HG03520 (cell line): ENCODE data around the gene NADSYN1.
"Not testable (repeated sequence)": the region's sequence is repeated elsewhere in the genome, so short reads cannot be mapped to it uniquely, and the experiment has no call there.

Experiments used
- ATAC-seq: cut with Tn5 transposase; IDR thresholded peaks from one replicate; pipeline ENCODE4 v1.9.1; 2021; ENCODE audit warnings: mild to moderate bottlenecking, moderate library complexity; ENCODE audit not compliant: unreplicated experiment

NADSYN1 gene

GRCh38 chr11:71518506-71519471 is 65.8 kb downstream of the NADSYN1 start:
- no peak for ATAC-seq

DNA sequence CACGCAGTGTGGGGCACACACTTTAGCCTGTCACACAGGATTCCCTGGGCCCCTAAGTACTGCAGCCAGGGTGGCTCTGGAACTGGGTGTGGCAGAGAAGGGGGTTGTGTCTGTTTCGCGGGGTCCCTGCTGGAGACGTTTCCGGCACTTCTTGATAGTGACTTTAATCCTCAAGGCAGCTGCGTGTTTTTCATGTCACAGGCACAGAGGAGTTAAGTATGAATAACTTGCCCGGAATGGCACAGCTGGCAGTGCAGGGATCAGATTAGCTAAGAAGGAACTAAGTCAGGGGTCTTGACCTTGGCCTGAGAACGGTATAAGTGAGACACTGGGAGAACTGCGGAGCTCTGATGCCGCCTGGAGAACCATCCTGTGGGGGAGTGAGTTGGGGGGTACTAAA is 66.5 kb downstream of the NADSYN1 start:
- no peak for ATAC-seq

DNA sequence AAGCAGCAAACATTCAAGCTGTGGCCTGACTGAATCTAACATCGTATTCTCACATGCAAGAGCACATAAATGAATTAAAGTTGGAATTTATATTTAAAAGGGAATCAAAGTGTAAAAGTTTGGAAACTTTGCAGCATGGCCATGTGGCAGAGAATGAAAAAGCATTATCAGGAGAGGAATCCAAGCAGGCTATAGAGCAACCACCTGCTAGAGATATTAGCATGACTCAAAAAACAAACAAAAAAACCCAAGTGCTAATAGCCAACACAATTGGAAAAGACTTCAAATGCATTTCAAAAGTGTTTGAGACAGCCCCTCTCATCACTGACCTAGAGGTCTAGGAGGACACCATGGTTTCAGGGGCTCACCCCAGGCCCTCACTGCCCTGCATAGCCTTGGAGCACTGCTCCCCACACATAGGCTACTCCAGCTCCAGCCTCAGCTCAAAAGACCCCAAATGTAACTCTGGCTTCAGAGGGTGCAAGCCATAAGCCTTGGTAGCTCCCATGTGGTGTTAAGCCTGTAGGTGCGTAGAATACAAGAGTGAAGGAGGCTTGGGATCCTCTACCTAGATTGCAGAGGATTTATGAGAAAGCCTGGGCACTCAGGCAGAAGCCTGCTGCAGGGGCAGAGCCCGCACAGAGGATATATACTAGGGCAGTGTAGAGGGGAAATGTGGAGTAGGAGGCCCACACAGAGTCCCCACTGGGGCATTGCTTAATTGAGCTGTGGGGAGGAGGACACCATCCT is 72.4 kb downstream of the NADSYN1 start:
- ATAC-seq, result no peak

DNA sequence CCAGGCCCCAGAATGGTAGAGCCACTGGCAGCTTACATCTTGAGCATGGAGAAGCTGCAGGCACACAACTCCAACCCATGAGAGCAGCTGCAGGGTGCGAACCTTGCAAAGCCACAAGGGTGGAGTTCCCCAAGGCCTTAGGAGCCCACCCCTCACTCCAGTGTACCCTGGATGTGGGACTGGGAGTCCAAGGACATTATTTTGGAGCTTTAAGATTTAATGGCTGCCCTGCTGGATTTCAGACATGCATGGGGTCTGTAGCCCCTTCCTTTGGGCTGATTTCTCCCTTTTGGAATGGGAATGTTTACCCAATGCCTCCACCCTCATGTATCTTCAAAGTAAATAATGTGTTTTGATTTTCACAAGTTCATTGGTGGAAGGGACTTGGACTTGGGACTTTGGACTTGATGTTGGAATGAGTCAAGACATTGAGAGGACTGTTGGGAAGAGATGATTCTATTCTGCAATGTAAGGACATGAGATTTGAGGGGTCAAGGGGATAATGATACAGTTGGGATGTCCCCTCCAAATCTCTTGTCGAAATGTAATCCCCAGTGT is 73.0 kb downstream of the NADSYN1 start:
- ATAC-seq, result no peak

- not testable (repeated sequence) for ATAC-seq
Measured at GRCh38 chr11:71526796-71527575, 74.0 kb downstream of the NADSYN1 start, which contains the start of gene KRTAP5-7. TSS of gene KRTAP5-7 (plus strand) at chr11:71527267. CDS start at chr11:71527301, 34 bp downstream.

GRCh38 chr11:71527576-71528210 is 74.7 kb downstream of the NADSYN1 start:
- no peak for ATAC-seq

- ATAC-seq, result no peak
Measured at GRCh38 chr11:71530602-71531001, 77.6 kb downstream of the NADSYN1 start.

DNA sequence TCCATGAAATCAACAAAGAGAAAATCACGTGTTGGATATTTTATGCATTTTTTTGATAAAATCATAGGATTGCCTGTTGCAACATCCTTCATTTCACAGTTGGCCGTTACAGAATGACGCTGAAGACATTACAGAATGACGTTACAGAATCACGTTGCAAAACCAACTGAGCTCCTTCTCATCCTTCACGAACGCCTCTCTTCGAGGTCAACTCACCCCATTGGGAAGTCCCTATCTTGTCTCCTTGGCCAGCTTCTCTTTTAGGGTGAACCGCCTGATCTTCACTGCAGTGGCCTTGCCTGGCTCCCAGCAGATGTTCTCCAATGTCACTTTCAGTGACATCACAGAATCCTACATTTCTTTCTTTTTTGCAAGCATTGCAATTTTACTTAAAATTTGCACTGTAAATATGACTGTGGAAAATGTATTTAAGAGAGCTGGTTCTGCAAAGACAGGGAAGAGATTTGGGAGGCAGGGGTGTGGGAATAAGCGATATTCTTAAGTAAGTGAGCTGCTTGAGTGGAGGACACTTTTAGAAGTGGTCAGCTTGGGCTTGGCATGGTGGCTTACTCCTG is 79.1 kb downstream of the NADSYN1 start:
- no peak for ATAC-seq

GRCh38 chr11:71534711-71535608 is 82.0 kb downstream of the NADSYN1 start:
- not testable (repeated sequence) for ATAC-seq

GRCh38 chr11:71535825-71536224 is 82.8 kb downstream of the NADSYN1 start:
- ATAC-seq, result no peak

GRCh38 chr11:71537537-71537936 is 84.5 kb downstream of the NADSYN1 start:
- no peak for ATAC-seq

GRCh38 chr11:71537977-71538665 is 85.1 kb downstream of the NADSYN1 start, which contains the start of gene KRTAP5-8:
TSS of gene KRTAP5-8 (plus strand) at chr11:71538025. CDS start at chr11:71538056, 31 bp downstream.
- not testable (repeated sequence) for ATAC-seq

- no peak for ATAC-seq
Measured at GRCh38 chr11:71538666-71538990, 85.6 kb downstream of the NADSYN1 start.

- ATAC-seq, result no peak
Measured at GRCh38 chr11:71539017-71539416, 86.0 kb downstream of the NADSYN1 start.

DNA sequence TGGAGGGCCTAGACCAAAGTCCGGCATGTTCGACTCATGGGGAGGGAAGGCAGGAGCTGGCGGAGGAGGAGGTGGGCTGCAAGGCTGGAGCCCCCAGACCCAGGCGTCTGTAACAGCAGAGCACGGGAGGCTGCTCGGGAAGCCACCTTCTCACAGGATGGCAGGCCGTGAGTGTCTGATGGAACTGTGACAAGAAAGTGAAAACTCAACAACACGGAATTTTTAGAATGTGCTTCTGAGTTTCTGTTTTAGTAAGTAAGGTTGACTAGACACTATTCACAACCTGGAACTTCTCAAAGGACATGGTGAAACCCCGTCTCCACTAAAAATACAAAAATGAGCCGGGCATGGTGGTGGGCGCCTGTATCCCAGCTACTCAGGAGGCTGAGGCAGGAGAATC is 87.0 kb downstream of the NADSYN1 start:
- ATAC-seq, result not testable (repeated sequence)

- not testable (repeated sequence) for ATAC-seq
Measured at GRCh38 chr11:71540521-71541304, 87.7 kb downstream of the NADSYN1 start.

- no peak for ATAC-seq
Measured at GRCh38 chr11:71542382-71542781, 89.4 kb downstream of the NADSYN1 start.
